ENCODE measurements around the gene PTPRG. TPM values are rescaled to one million over a fixed set of nuclear protein-coding genes. Genes with fewer than 3 reads are reported as not detected.

Gene PTPRG
- total RNA-seq, 1 experiment from 2014 or later: 32.1 TPM

- Histone ChIP-seq H3K9me3 (ENCODE audit: control insufficient read depth in 1 of 2, insufficient read depth in 1 of 2, low read depth in 1 of 2, low read length in 2 of 2) (no peaks in the 10 kb centered on the region), H3K36me3 (ENCODE audit: control insufficient read depth in 1 of 2, insufficient read depth in 2 of 2, low read length in 2 of 2) (no peaks in the 10 kb centered on the region), H3K4me2 (ENCODE audit: low read length) (no peak overlapping the region), H3K9me2 (ENCODE audit: insufficient read depth) (no peaks in the 10 kb centered on the region), H3K27me3 (ENCODE audit: insufficient read depth, low read length) (no peaks in the 10 kb centered on the region), H3K9ac (ENCODE audit: low read length) (no peak overlapping the region), H3K4me1 (ENCODE audit: control insufficient read depth in 1 of 2, insufficient read depth in 2 of 2, low read length in 2 of 2) (no peaks in the 10 kb centered on the region; a peak in 1 of 4 replicates), H4K20me1 (ENCODE audit: insufficient read depth) (no peaks in the 10 kb centered on the region), H3K27ac (ENCODE audit: low read depth, low read length) (no peak overlapping the region), H3K79me2 (ENCODE audit: insufficient read depth, low read length) (no peaks in the 10 kb centered on the region), H2AFZ (ENCODE audit: low read depth, low read length, poor library complexity, severe bottlenecking) (no peak overlapping the region), H3K4me3 (replicated peaks in 1 of 2; ENCODE audit: low read depth in 1 of 2, low read length in 2 of 2) (no peak overlapping the region)
- ChIA-PET RAD21 (ENCODE audit: low non-redundant PET in 1 of 2, low total read pairs in 2 of 2, uncharacterized antibody in 2 of 2, unreplicated experiment in 2 of 2) (no interaction called here), POLR2A (no interaction called here), CTCF (no interaction called here)
- TF ChIP-seq CEBPB (IDR thresholded peaks at IDR 0.05; ENCODE audit: low read depth) (no peak), CTCF (IDR thresholded peaks at IDR 0.05 in 2 of 3, conservative IDR thresholded peaks at IDR 0.05 in 1 of 3; ENCODE audit: borderline replicate concordance in 1 of 3, insufficient read depth in 1 of 3, low read depth in 2 of 3, low read length in 2 of 3) (no peak)
- no peak for DNase-seq (ENCODE audit: low read depth, low spot score)
- no peak for ATAC-seq
- BruUV-seq (replicated peaks): no TSS peak
- intact Hi-C loops (cut with micrococcal nuclease): no loop called here
Measured at GRCh38 chr3:61526308-61526707, 35.1 kb upstream of the PTPRG start.

GRCh38 chr3:61527011-61527410, 34.4 kb upstream of the PTPRG start:
- Histone ChIP-seq H4K20me1 (ENCODE audit: insufficient read depth) (no peaks in the 10 kb centered on the region), H2AFZ (ENCODE audit: low read depth, low read length, poor library complexity, severe bottlenecking) (no peak overlapping the region), H3K27me3 (ENCODE audit: insufficient read depth, low read length) (no peaks in the 10 kb centered on the region), H3K4me1 (ENCODE audit: control insufficient read depth in 1 of 2, insufficient read depth in 2 of 2, low read length in 2 of 2) (no peaks in the 10 kb centered on the region), H3K9ac (ENCODE audit: low read length) (no peak overlapping the region), H3K27ac (ENCODE audit: low read depth, low read length) (no peak overlapping the region), H3K9me3 (ENCODE audit: control insufficient read depth in 1 of 2, insufficient read depth in 1 of 2, low read depth in 1 of 2, low read length in 2 of 2) (no peaks in the 10 kb centered on the region), H3K4me3 (replicated peaks in 1 of 2; ENCODE audit: low read depth in 1 of 2, low read length in 2 of 2) (no peak overlapping the region), H3K36me3 (ENCODE audit: control insufficient read depth in 1 of 2, insufficient read depth in 2 of 2, low read length in 2 of 2) (no peaks in the 10 kb centered on the region), H3K9me2 (ENCODE audit: insufficient read depth) (no peaks in the 10 kb centered on the region), H3K79me2 (ENCODE audit: insufficient read depth, low read length) (no peaks in the 10 kb centered on the region), H3K4me2 (ENCODE audit: low read length) (no peak overlapping the region)
- DNase-seq (ENCODE audit: low read depth, low spot score) (no peak), ATAC-seq (no peak)
- intact Hi-C loops (cut with micrococcal nuclease): no loop called here
- no TSS peak for BruUV-seq (replicated peaks)
- no peak for TF ChIP-seq POLR2A (IDR thresholded peaks at IDR 0.05; ENCODE audit: borderline replicate concordance, extremely low read depth, insufficient read depth, insufficient read length)
- no peak for TF ChIP-seq EZH2 (IDR thresholded peaks at IDR 0.05)
- TF ChIP-seq SP1 (IDR thresholded peaks at IDR 0.05; ENCODE audit: low read depth): no peak
- no peak for TF ChIP-seq ATF3 (IDR thresholded peaks at IDR 0.05)
- TF ChIP-seq ZBTB33 (IDR thresholded peaks at IDR 0.05; ENCODE audit: extremely low read depth, insufficient replicate concordance, low read length): no peak
- TF ChIP-seq ZNF274 (IDR thresholded peaks at IDR 0.05; ENCODE audit: low read depth, low read length): no peak
- ChIA-PET RAD21 (ENCODE audit: low non-redundant PET in 1 of 2, low total read pairs in 2 of 2, uncharacterized antibody in 2 of 2, unreplicated experiment in 2 of 2) (no interaction called here), CTCF (no interaction called here), POLR2A (no interaction called here)
